Neural cell (in vitro differentiated cells): ENCODE measurements around the gene PERCC1.

Source experiments
- SMC3 ChIP-seq: fragments of 450-650 bp; conservative IDR thresholded peaks from 2 replicates; pipeline ENCODE4 v1.6.1; 2014; ENCODE audit warnings: antibody characterized with exemption, mild to moderate bottlenecking, moderate library complexity; ENCODE audit not compliant: poor library complexity
- TAF1 ChIP-seq: IDR thresholded peaks from 2 replicates; pipeline ENCODE4 v1.6.1; 2012; ENCODE audit warnings: low read depth
- TF ChIP-seq, protein P1 (sequence below): fragments of 450-650 bp; IDR thresholded peaks from 2 replicates; pipeline ENCODE4 v1.5.1; 2014; ENCODE audit warnings: antibody characterized with exemption, mild to moderate bottlenecking, moderate library complexity; ENCODE audit not compliant: poor library complexity, severe bottlenecking

DNA sequence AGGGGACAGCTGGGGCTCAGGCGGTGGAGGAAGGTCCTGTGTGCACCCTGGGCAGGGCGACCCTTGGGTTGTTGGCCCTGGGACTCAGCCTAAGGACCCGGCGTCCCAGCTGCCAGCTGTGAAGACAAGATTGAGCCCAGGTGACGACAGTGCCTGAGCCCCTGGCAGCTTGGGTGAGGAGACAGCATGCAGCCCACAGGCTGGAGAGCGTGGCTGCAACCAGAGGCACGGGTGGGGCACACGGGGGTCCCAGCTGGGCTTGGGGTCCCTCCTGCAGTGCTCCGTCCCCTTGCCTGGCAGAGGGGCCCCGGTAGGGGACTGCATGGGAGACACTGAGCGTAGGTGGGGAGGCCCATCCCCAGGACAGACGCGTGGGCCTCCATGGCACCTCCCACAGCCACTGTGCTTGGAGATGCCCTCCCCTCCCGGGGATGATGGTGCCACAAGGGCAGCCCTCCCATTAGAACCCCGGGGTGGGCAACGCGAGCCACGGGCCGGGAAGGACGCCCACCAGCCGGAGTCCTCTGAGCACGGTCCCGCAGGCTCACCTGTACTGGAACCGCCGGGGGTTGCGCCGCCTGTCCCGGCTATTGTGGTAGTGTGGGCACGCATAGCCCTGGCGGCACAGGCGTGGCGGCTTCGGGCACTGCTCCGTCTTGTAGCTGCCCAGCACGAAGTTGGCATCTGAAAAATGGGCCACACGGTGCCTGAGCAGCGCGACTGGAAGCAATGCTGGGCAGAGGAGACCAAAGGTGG lies 31.9 kb upstream of the PERCC1 start:
- TF ChIP-seq, protein P1, sequence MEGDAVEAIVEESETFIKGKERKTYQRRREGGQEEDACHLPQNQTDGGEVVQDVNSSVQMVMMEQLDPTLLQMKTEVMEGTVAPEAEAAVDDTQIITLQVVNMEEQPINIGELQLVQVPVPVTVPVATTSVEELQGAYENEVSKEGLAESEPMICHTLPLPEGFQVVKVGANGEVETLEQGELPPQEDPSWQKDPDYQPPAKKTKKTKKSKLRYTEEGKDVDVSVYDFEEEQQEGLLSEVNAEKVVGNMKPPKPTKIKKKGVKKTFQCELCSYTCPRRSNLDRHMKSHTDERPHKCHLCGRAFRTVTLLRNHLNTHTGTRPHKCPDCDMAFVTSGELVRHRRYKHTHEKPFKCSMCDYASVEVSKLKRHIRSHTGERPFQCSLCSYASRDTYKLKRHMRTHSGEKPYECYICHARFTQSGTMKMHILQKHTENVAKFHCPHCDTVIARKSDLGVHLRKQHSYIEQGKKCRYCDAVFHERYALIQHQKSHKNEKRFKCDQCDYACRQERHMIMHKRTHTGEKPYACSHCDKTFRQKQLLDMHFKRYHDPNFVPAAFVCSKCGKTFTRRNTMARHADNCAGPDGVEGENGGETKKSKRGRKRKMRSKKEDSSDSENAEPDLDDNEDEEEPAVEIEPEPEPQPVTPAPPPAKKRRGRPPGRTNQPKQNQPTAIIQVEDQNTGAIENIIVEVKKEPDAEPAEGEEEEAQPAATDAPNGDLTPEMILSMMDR: no peak
- TF ChIP-seq TAF1 (no peak), SMC3 (no peak)
